ENCODE results near the gene COL25A1. TPM values are rescaled to one million over a fixed set of nuclear protein-coding genes. Genes with fewer than 3 reads are reported as not detected.

The COL25A1 gene
- total and polyA plus RNA-seq, 2 donors (not counting 3 experiments of a cell fraction or from before 2014, with no cell fraction given), result 0.21 to 3.5 TPM

GRCh38 chr4:108891896-108892590 lies 410.4 kb downstream of the COL25A1 start:
- no TSS peak for BruUV-seq (replicated peaks)
- Histone ChIP-seq H3K36me3 (ENCODE audit: control insufficient read depth in 2 of 2, extremely low read depth in 1 of 2, insufficient read depth in 2 of 2, low read length in 2 of 2) (no peaks in the 10 kb centered on the region), H4K20me1 (replicated peaks; ENCODE audit: control insufficient read depth, extremely low read depth, insufficient read depth, low read length) (no peaks in the 10 kb centered on the region), H3K9ac (replicated peaks; ENCODE audit: extremely low read depth, insufficient read depth, low read length) (no peak overlapping the region), H3K27ac (ENCODE audit: insufficient read depth, low read depth, low read length) (no peak overlapping the region), H3K4me1 (ENCODE audit: control insufficient read depth, extremely low read depth, insufficient read depth, low read length) (peaks cover 4% of the 10 kb centered on the region), H3K27me3 (ENCODE audit: control insufficient read depth in 2 of 2, insufficient read depth in 2 of 2, low read length in 2 of 2) (no peaks in the 10 kb centered on the region), H3K4me3 (replicated peaks in 1 of 3; ENCODE audit: insufficient read depth in 1 of 3, low read depth in 1 of 3, low read length in 3 of 3) (no peak overlapping the region), H3K9me1 (replicated peaks; ENCODE audit: control insufficient read depth, extremely low read depth, insufficient read depth, low read length) (no peaks in the 10 kb centered on the region), H3K9me3 (replicated peaks; ENCODE audit: control insufficient read depth, insufficient read depth, low read length) (no peaks in the 10 kb centered on the region), H3K79me2 (ENCODE audit: control insufficient read depth, insufficient read depth, low read length) (no peaks in the 10 kb centered on the region), H2AFZ (ENCODE audit: low read depth, low read length) (no peak overlapping the region), H3K4me2 (ENCODE audit: insufficient read depth, low read length) (no peak overlapping the region)
- intact Hi-C loops (cut with micrococcal nuclease) (no loop called here), dilution Hi-C loops (cut with MboI; ENCODE audit: extremely low pct_ligation_motif_present, low sequenced_read_pairs) (no loop called here)
- TF ChIP-seq JUN (IDR thresholded peaks at IDR 0.05; ENCODE audit: borderline replicate concordance, insufficient read depth, insufficient read length, low read depth) (no peak), MYC (IDR thresholded peaks at IDR 0.05; ENCODE audit: low read depth, low read length) (no peak), FOS (IDR thresholded peaks at IDR 0.05; ENCODE audit: borderline replicate concordance, insufficient read depth, low read length) (no peak), POLR2AphosphoS5 (IDR thresholded peaks at IDR 0.05; ENCODE audit: insufficient read depth, low read depth, low read length) (no peak), MAX (IDR thresholded peaks at IDR 0.05; ENCODE audit: insufficient read depth, insufficient read length) (no peak), GATA2 (IDR thresholded peaks at IDR 0.05; ENCODE audit: insufficient read depth, insufficient read length, low read depth, low read length) (no peak)
- POLR2A ChIA-PET, result no interaction called here
- FAIRE-seq (no peak), DNase-seq (ENCODE audit: low read depth, low spot score) (no peak)
- CTCF ChIA-PET, result no interaction called here

GRCh38 chr4:108890484-108890881 lies 412.0 kb downstream of the COL25A1 start:
- POLR2A ChIA-PET, result no interaction called here
- TF ChIP-seq EZH2 (IDR thresholded peaks at IDR 0.05; ENCODE audit: borderline replicate concordance, low read depth, low read length, severe bottlenecking), result no peak
- no peak for TF ChIP-seq MAX (IDR thresholded peaks at IDR 0.05; ENCODE audit: insufficient read depth, insufficient read length)
- TF ChIP-seq GATA2 (IDR thresholded peaks at IDR 0.05; ENCODE audit: insufficient read depth, insufficient read length, low read depth, low read length), result no peak
- TF ChIP-seq POLR2AphosphoS5 (IDR thresholded peaks at IDR 0.05; ENCODE audit: insufficient read depth, low read depth, low read length), result no peak
- TF ChIP-seq CTCF (IDR thresholded peaks at IDR 0.05; ENCODE audit: extremely low read depth in 1 of 2, insufficient read depth in 1 of 2, low read depth in 1 of 2, low read length in 2 of 2), result no peak
- TF ChIP-seq FOS (IDR thresholded peaks at IDR 0.05; ENCODE audit: borderline replicate concordance, insufficient read depth, low read length), result no peak
- TF ChIP-seq MYC (IDR thresholded peaks at IDR 0.05; ENCODE audit: low read depth, low read length), result no peak
- Histone ChIP-seq H3K79me2 (ENCODE audit: control insufficient read depth, insufficient read depth, low read length) (no peaks in the 10 kb centered on the region), H3K4me3 (replicated peaks in 1 of 3; ENCODE audit: insufficient read depth in 1 of 3, low read depth in 1 of 3, low read length in 3 of 3) (no peak overlapping the region), H3K4me1 (ENCODE audit: control insufficient read depth, extremely low read depth, insufficient read depth, low read length) (peaks cover 4% of the 10 kb centered on the region), H3K9me3 (replicated peaks; ENCODE audit: control insufficient read depth, insufficient read depth, low read length) (no peaks in the 10 kb centered on the region), H2AFZ (ENCODE audit: low read depth, low read length) (no peak overlapping the region), H3K4me2 (ENCODE audit: insufficient read depth, low read length) (no peak overlapping the region), H3K36me3 (ENCODE audit: control insufficient read depth in 2 of 2, extremely low read depth in 1 of 2, insufficient read depth in 2 of 2, low read length in 2 of 2) (no peaks in the 10 kb centered on the region), H3K27me3 (ENCODE audit: control insufficient read depth in 2 of 2, insufficient read depth in 2 of 2, low read length in 2 of 2) (no peaks in the 10 kb centered on the region), H4K20me1 (replicated peaks; ENCODE audit: control insufficient read depth, extremely low read depth, insufficient read depth, low read length) (no peaks in the 10 kb centered on the region), H3K27ac (ENCODE audit: insufficient read depth, low read depth, low read length) (no peak overlapping the region), H3K9ac (replicated peaks; ENCODE audit: extremely low read depth, insufficient read depth, low read length) (no peak overlapping the region), H3K9me1 (replicated peaks; ENCODE audit: control insufficient read depth, extremely low read depth, insufficient read depth, low read length) (no peaks in the 10 kb centered on the region)
- dilution Hi-C loops (cut with MboI; ENCODE audit: extremely low pct_ligation_motif_present, low sequenced_read_pairs) (no loop called here), intact Hi-C loops (cut with micrococcal nuclease) (loop anchor here (1.0 kb wide), 1 partner anchor 9 kb away; no protein-coding TSS in a partner anchor)
- CTCF ChIA-PET, result interaction anchor here (0.7 to 1.7 kb wide), 6 partner anchors 9 to 462 kb away, joined by 3 to 7 read pairs (median 4); no protein-coding TSS in a partner anchor
- DNase-seq (ENCODE audit: low read depth, low spot score) (no peak), FAIRE-seq (no peak)
- BruUV-seq (replicated peaks), result no TSS peak
